Stomach (tissue), 9 donors: ENCODE measurements around the gene LMOD2. TPM values are rescaled to one million over a fixed set of nuclear protein-coding genes. Genes with fewer than 3 reads are reported as not detected.
"Not testable (repeated sequence)": the region's sequence is repeated elsewhere in the genome, so short reads cannot be mapped to it uniquely, and the experiment has no call there.

ENCODE experiments used
- DNase-seq, 2 donors: peaks; one replicate each; pipeline versions ENCODE4 v3.0.0 to v3.0.0-alpha.2; 2013 to 2019
- H3K27ac ChIP-seq, 5 donors: fragments of 200-600 bp in 4 of 5; sonication (generic) in 4 of 5; one replicate each; pipeline ENCODE4 v1.5.1; 2013 to 2019; ENCODE audit warnings: mild to moderate bottlenecking in 1 of 5, moderate library complexity in 1 of 5
- H3K27me3 ChIP-seq, 3 donors: fragments of 200-600 bp; sonication (generic); one replicate each; pipeline ENCODE4 v1.5.1; 2017 to 2019; ENCODE audit warnings: mixed run types in 1 of 3
- H3K36me3 ChIP-seq, 4 donors: fragments of 200-600 bp; sonication (generic); 1 replicate in 3 of 4; 2 replicates in 1 of 4; pipeline ENCODE4 v1.5.1; 2016 to 2019
- H3K4me1 ChIP-seq, 4 donors: fragments of 200-600 bp; sonication (generic); one replicate each; pipeline ENCODE4 v1.5.1; 2016 to 2019
- H3K4me3 ChIP-seq, 4 donors: fragments of 200-600 bp; sonication (generic) in 3 of 4; one replicate each; pipeline ENCODE4 v1.5.1; 2016 to 2019; ENCODE audit warnings: mild to moderate bottlenecking in 1 of 4
- H3K9me3 ChIP-seq, 4 donors: fragments of 200-600 bp; sonication (generic); one replicate each; pipeline ENCODE4 v1.5.1; 2016 to 2019
- CTCF ChIP-seq, 7 experiments: fragments of 450-650 bp in 4 of 7; fragments of 200-600 bp in 3 of 7; sonication (generic) in 3 of 7; IDR thresholded peaks; one replicate each; pipeline ENCODE4 v1.5.1; 2016 to 2019; ENCODE audit warnings: antibody characterized with exemption in 7 of 7, control low read depth in 2 of 7, mild to moderate bottlenecking in 1 of 7
- EP300 ChIP-seq: sonication (generic); formaldehyde crosslinking; IDR thresholded peaks from one replicate; pipeline ENCODE4 v1.6.1; 2017; ENCODE audit warnings: antibody characterized with exemption
- POLR2A ChIP-seq, 4 donors: fragments of 450-650 bp; IDR thresholded peaks; one replicate each; pipeline ENCODE4 v1.6.1; 2016; ENCODE audit warnings: antibody characterized with exemption in 4 of 4, control low read depth in 2 of 4, mild to moderate bottlenecking in 1 of 4, moderate library complexity in 1 of 4
- POLR2AphosphoS5 ChIP-seq, 3 donors: sonication (generic); formaldehyde crosslinking; IDR thresholded peaks; one replicate each; pipeline ENCODE4 v1.6.1; 2016; ENCODE audit warnings: antibody characterized with exemption in 3 of 3
- WGBS, 5 donors: extraction: QIAGEN DNeasy Blood & Tissue Kit in 3 of 5; methylation state at CpG; one replicate each; pipeline versions ENCODE4 v1.1.5 to v1.1.7; 2013 to 2018; 5-methylcytosine and 5-hydroxymethylcytosine counted together
- intact Hi-C: fragments of 100-400 bp; cut with DNase I; formaldehyde crosslinking; loops from one replicate; pipeline ENCODE4 v1.15.1; 2023; ENCODE audit warnings: low total_unique reads
- polyA plus RNA-seq, 3 donors: library from polyadenylated mRNA; stranded (reverse); fragments of 200-250 nt; gene quantifications; one replicate each; pipeline ENCODE4 v1.2.3, GENCODE V29; 2013
- total RNA-seq, 5 donors: library from RNA; depleted of rRNA; stranded (reverse); fragments of >200 nt; gene quantifications; one replicate each; pipeline versions ENCODE4 v1.1.0 to v1.2.3, GENCODE V29; 2014 to 2016
- donor health status: healthy with polysubstance abuse.
- donor health status: Bipolar disorder and iron deficiency.
- donor health status: healthy.

LMOD2 gene
- total and polyA plus RNA-seq, 8 donors: 0.05 to 0.46 (median 0.12) TPM; not detected in 5

DNA sequence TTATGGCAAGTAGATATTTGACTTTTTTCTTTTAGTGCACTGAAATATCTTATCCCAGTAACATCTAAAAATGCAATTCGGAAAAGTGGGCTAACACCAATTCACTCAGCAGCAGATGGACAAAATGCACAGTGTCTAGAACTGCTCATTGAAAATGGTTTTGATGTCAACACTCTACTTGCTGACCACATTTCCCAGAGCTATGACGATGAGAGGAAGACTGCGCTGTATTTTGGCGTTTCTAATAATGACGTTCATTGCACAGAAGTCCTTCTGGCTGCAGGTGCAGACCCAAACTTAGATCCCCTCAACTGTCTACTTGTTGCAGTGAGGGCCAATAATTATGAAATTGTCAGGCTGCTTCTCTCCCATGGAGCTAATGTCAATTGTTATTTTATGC, 26.8 kb upstream of the LMOD2 start:
- no peak for TF ChIP-seq EP300
- TF ChIP-seq POLR2A (IDR thresholded peaks at IDR 0.05): no peak
- no peak for TF ChIP-seq POLR2AphosphoS5 (IDR thresholded peaks at IDR 0.05)
- no peak for TF ChIP-seq CTCF (IDR thresholded peaks at IDR 0.05)
- H3K27me3 ChIP-seq: no peaks in the 10 kb centered on the region
- no peak for DNase-seq
- H3K36me3 ChIP-seq: no peaks in the 10 kb centered on the region
- H3K4me1 ChIP-seq: no peaks in the 10 kb centered on the region
- no peak overlapping the region for H3K4me3 ChIP-seq
- intact Hi-C loops: no loop called here
- H3K9me3 ChIP-seq: no peaks in the 10 kb centered on the region
- 82 to 90% (median 88%) methylated on average over 5 of the region's 5 CpGs for WGBS, 5 donors
- no peak overlapping the region for H3K27ac ChIP-seq

DNA sequence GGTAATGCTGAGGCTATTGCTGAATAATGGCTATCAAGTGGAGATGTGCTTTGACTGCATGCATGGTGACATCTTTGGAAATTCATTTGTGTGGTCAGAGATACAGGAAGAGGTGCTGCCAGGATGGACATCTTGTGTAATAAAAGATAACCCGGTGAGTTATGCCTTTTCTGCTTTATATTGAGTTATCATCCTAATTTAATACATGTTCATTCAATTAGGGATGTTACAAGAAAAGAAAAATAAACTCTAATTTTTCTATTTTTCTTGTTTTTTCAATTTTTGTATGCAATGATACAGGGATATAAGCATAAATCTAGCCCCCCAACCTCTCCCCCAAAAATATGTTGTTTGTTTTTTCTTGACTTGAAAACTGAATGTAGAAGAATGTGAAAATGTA, 26.4 kb upstream of the LMOD2 start:
- no peaks in the 10 kb centered on the region for H3K36me3 ChIP-seq
- intact Hi-C loops: no loop called here
- TF ChIP-seq CTCF (IDR thresholded peaks at IDR 0.05) (no peak), EP300 (no peak), POLR2A (IDR thresholded peaks at IDR 0.05) (no peak), POLR2AphosphoS5 (IDR thresholded peaks at IDR 0.05) (no peak)
- no peak for DNase-seq
- no peaks in the 10 kb centered on the region for H3K27me3 ChIP-seq
- no peak overlapping the region for H3K27ac ChIP-seq
- H3K4me3 ChIP-seq: no peak overlapping the region
- 69 to 87% (median 83%) methylated on average over 1 of the region's 1 CpG for whole genome bisulfite sequencing, 5 donors
- H3K4me1 ChIP-seq: no peaks in the 10 kb centered on the region
- H3K9me3 ChIP-seq: no peaks in the 10 kb centered on the region

GRCh38 chr7:123632808-123633207, 22.9 kb upstream of the LMOD2 start:
- WGBS, 5 donors: 69 to 87% (median 80%) methylated on average over 2 of the region's 2 CpGs
- H3K9me3 ChIP-seq: no peaks in the 10 kb centered on the region
- H3K4me1 ChIP-seq: no peaks in the 10 kb centered on the region
- intact Hi-C loops: no loop called here
- no peak overlapping the region for H3K4me3 ChIP-seq
- no peak for DNase-seq
- H3K27me3 ChIP-seq: no peaks in the 10 kb centered on the region
- TF ChIP-seq POLR2A (IDR thresholded peaks at IDR 0.05) (no peak), EP300 (no peak), POLR2AphosphoS5 (IDR thresholded peaks at IDR 0.05) (no peak), CTCF (IDR thresholded peaks at IDR 0.05) (no peak)
- H3K36me3 ChIP-seq: no peaks in the 10 kb centered on the region
- H3K27ac ChIP-seq: no peak overlapping the region

DNA sequence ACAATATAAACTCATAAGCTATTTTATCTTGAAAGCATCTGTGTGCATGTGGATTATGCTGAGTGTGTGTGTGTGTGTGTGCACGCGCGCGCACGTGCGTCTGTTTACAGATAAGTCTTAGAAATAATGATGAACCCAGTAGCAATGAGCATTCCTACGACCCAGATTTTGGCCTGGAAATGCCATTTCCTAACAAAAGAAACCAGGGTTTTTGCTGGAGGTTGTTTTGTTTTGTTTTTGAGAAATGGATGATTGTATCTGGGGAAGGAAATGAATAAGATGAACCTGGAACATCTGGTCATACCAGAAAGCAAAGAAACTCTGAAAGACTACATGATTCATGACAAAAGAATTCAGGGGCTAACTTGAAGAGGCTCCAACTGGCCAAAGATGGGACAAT, 22.1 kb upstream of the LMOD2 start:
- TF ChIP-seq EP300 (no peak), CTCF (IDR thresholded peaks at IDR 0.05) (no peak)
- Histone ChIP-seq H3K9me3 (no peaks in the 10 kb centered on the region), H3K27me3 (no peaks in the 10 kb centered on the region), H3K4me3 (no peak overlapping the region), H3K27ac (no peak overlapping the region), H3K36me3 (no peaks in the 10 kb centered on the region), H3K4me1 (no peaks in the 10 kb centered on the region)
- intact Hi-C loops: no loop called here
- WGBS, 5 donors: 64 to 80% (median 73%) methylated on average over 7 of the region's 7 CpGs
- no peak for DNase-seq

- DNase-seq, H3K4me1 ChIP-seq, H3K27ac ChIP-seq, H3K36me3 ChIP-seq, H3K9me3 ChIP-seq, H3K27me3 ChIP-seq, H3K4me3 ChIP-seq, intact Hi-C loops: not testable (repeated sequence)
- 71 to 84% (median 78%) methylated on average over 2 of the region's 2 CpGs for WGBS, 5 donors
These were observed 21.6 kb upstream of the LMOD2 start for GRCh38 chr7:123634011-123634573.
